ENCODE measurements around the gene ETV3L. TPM values are rescaled to one million over a fixed set of nuclear protein-coding genes. Genes with fewer than 3 reads are reported as not detected.

The ETV3L gene
- total RNA-seq, 1 experiment from 2014 or later, result 0.13 TPM

DNA sequence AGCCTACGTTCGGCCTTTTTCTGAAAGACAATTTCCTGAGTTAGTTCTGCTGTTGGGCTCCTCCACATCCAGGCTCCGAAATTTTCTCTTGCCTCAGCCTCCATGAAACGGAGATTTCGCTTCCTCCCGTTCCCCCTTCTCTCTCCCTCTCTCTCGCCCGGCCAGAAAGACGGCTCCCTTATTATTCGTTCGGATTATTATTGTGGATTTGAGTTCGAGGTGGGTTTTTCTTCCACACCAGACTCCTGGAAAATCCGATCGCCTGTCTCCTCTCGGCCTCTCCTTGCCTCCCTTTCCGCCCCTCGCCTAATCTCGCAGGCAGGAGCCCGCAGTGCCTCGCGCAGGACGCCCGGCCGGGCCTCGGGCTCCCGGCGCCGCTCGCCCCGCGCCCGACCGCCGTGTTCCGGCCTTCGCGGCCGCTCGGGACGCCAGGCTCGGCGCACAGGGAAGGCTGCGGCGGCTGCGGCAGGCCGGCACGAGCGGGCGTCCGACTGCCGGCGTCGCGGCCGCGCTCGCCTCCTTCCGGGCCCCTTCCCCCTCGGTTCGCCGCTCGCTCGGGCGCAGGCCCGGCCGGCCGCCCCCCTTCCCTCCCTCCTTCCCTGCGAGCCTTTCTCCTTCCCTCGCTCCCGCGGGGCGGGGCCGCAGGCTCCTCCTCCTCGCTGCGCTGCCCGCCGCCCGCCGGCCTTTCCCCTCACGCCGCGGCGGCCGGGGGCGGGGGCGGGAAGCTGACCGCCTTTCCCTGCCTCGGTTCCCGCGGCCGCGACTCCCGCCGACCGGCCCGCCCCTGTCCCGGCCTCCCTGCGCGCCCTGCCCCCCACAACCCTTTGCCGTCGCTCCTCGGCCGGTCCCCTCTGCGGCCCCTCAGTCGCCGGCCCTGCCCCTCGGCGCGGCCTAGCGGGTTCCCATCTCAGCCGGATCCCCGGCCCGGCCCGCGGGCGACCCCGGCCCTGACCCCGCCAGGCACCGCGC is 54.1 kb downstream of the ETV3L start, which contains the start of gene ARHGEF11 (continued):
- TF ChIP-seq, protein P1, sequence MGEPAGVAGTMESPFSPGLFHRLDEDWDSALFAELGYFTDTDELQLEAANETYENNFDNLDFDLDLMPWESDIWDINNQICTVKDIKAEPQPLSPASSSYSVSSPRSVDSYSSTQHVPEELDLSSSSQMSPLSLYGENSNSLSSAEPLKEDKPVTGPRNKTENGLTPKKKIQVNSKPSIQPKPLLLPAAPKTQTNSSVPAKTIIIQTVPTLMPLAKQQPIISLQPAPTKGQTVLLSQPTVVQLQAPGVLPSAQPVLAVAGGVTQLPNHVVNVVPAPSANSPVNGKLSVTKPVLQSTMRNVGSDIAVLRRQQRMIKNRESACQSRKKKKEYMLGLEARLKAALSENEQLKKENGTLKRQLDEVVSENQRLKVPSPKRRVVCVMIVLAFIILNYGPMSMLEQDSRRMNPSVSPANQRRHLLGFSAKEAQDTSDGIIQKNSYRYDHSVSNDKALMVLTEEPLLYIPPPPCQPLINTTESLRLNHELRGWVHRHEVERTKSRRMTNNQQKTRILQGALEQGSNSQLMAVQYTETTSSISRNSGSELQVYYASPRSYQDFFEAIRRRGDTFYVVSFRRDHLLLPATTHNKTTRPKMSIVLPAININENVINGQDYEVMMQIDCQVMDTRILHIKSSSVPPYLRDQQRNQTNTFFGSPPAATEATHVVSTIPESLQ (CRISPR knock-in tag; IDR thresholded peaks at IDR 0.05), result no peak
- TF ChIP-seq TEAD4 (CRISPR knock-in tag; IDR thresholded peaks at IDR 0.05) (no peak), ETV6 (CRISPR knock-in tag; IDR thresholded peaks at IDR 0.05) (no peak), JUN (CRISPR knock-in tag; IDR thresholded peaks at IDR 0.05) (peak; percentile 21; the same call in 1 of the 2 replicates), FOXK1 (CRISPR knock-in tag; IDR thresholded peaks at IDR 0.05) (peak; percentile 41), MYBL2 (CRISPR knock-in tag; IDR thresholded peaks at IDR 0.05) (no peak), TCF7 (CRISPR knock-in tag; IDR thresholded peaks at IDR 0.05; ENCODE audit: low read depth) (no peak), ELF4 (CRISPR knock-in tag; IDR thresholded peaks at IDR 0.05; ENCODE audit: low read depth) (no peak), SOX15 (CRISPR knock-in tag; IDR thresholded peaks at IDR 0.05) (no peak), IRF2 (CRISPR knock-in tag; IDR thresholded peaks at IDR 0.05; ENCODE audit: borderline replicate concordance, low read depth) (no peak), FOXJ3 (CRISPR knock-in tag; IDR thresholded peaks at IDR 0.05; ENCODE audit: borderline replicate concordance) (no peak), ZNF396 (CRISPR knock-in tag; IDR thresholded peaks at IDR 0.05; ENCODE audit: borderline replicate concordance) (no peak), ZNF263 (CRISPR knock-in tag; IDR thresholded peaks at IDR 0.05; ENCODE audit: low read depth) (no peak), ZNF671 (CRISPR knock-in tag; IDR thresholded peaks at IDR 0.05) (no peak), ZNF423 (CRISPR knock-in tag; IDR thresholded peaks at IDR 0.05) (no peak), JAZF1 (CRISPR knock-in tag; IDR thresholded peaks at IDR 0.05) (no peak), FOXP1 (CRISPR knock-in tag; IDR thresholded peaks at IDR 0.05; ENCODE audit: borderline replicate concordance) (peak; percentile 63; the same call in 1 of the 2 replicates), KAT7 (CRISPR knock-in tag; IDR thresholded peaks at IDR 0.05; ENCODE audit: borderline replicate concordance) (no peak), MXD4 (CRISPR knock-in tag; IDR thresholded peaks at IDR 0.05; ENCODE audit: borderline replicate concordance) (no peak)
- TF ChIP-seq, protein P2, sequence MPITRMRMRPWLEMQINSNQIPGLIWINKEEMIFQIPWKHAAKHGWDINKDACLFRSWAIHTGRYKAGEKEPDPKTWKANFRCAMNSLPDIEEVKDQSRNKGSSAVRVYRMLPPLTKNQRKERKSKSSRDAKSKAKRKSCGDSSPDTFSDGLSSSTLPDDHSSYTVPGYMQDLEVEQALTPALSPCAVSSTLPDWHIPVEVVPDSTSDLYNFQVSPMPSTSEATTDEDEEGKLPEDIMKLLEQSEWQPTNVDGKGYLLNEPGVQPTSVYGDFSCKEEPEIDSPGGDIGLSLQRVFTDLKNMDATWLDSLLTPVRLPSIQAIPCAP (CRISPR knock-in tag; IDR thresholded peaks at IDR 0.05), result no peak
- TF ChIP-seq, protein P3, sequence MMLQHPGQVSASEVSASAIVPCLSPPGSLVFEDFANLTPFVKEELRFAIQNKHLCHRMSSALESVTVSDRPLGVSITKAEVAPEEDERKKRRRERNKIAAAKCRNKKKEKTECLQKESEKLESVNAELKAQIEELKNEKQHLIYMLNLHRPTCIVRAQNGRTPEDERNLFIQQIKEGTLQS (CRISPR knock-in tag; conservative IDR thresholded peaks at IDR 0.05), result no peak
- TF ChIP-seq, protein P4, sequence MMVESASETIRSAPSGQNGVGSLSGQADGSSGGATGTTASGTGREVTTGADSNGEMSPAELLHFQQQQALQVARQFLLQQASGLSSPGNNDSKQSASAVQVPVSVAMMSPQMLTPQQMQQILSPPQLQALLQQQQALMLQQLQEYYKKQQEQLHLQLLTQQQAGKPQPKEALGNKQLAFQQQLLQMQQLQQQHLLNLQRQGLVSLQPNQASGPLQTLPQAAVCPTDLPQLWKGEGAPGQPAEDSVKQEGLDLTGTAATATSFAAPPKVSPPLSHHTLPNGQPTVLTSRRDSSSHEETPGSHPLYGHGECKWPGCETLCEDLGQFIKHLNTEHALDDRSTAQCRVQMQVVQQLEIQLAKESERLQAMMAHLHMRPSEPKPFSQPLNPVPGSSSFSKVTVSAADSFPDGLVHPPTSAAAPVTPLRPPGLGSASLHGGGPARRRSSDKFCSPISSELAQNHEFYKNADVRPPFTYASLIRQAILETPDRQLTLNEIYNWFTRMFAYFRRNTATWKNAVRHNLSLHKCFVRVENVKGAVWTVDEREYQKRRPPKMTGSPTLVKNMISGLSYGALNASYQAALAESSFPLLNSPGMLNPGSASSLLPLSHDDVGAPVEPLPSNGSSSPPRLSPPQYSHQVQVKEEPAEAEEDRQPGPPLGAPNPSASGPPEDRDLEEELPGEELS (CRISPR knock-in tag; IDR thresholded peaks at IDR 0.05), result no peak; the same call in 1 of the 2 replicates
- TF ChIP-seq, protein P5, sequence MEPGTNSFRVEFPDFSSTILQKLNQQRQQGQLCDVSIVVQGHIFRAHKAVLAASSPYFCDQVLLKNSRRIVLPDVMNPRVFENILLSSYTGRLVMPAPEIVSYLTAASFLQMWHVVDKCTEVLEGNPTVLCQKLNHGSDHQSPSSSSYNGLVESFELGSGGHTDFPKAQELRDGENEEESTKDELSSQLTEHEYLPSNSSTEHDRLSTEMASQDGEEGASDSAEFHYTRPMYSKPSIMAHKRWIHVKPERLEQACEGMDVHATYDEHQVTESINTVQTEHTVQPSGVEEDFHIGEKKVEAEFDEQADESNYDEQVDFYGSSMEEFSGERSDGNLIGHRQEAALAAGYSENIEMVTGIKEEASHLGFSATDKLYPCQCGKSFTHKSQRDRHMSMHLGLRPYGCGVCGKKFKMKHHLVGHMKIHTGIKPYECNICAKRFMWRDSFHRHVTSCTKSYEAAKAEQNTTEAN (CRISPR knock-in tag; IDR thresholded peaks at IDR 0.05), result no peak
- TF ChIP-seq, protein P6, sequence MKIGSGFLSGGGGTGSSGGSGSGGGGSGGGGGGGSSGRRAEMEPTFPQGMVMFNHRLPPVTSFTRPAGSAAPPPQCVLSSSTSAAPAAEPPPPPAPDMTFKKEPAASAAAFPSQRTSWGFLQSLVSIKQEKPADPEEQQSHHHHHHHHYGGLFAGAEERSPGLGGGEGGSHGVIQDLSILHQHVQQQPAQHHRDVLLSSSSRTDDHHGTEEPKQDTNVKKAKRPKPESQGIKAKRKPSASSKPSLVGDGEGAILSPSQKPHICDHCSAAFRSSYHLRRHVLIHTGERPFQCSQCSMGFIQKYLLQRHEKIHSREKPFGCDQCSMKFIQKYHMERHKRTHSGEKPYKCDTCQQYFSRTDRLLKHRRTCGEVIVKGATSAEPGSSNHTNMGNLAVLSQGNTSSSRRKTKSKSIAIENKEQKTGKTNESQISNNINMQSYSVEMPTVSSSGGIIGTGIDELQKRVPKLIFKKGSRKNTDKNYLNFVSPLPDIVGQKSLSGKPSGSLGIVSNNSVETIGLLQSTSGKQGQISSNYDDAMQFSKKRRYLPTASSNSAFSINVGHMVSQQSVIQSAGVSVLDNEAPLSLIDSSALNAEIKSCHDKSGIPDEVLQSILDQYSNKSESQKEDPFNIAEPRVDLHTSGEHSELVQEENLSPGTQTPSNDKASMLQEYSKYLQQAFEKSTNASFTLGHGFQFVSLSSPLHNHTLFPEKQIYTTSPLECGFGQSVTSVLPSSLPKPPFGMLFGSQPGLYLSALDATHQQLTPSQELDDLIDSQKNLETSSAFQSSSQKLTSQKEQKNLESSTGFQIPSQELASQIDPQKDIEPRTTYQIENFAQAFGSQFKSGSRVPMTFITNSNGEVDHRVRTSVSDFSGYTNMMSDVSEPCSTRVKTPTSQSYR (CRISPR knock-in tag; IDR thresholded peaks at IDR 0.05), result no peak
- TF ChIP-seq, protein P7, sequence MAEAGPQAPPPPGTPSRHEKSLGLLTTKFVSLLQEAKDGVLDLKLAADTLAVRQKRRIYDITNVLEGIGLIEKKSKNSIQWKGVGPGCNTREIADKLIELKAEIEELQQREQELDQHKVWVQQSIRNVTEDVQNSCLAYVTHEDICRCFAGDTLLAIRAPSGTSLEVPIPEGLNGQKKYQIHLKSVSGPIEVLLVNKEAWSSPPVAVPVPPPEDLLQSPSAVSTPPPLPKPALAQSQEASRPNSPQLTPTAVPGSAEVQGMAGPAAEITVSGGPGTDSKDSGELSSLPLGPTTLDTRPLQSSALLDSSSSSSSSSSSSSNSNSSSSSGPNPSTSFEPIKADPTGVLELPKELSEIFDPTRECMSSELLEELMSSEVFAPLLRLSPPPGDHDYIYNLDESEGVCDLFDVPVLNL (CRISPR knock-in tag; IDR thresholded peaks at IDR 0.05; ENCODE audit: borderline replicate concordance, low read depth), result peak; percentile 64; the same call in 1 of the 2 replicates
- TF ChIP-seq, protein P8, sequence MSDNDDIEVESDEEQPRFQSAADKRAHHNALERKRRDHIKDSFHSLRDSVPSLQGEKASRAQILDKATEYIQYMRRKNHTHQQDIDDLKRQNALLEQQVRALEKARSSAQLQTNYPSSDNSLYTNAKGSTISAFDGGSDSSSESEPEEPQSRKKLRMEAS (CRISPR knock-in tag; IDR thresholded peaks at IDR 0.05), result no peak
- TF ChIP-seq, protein P9, sequence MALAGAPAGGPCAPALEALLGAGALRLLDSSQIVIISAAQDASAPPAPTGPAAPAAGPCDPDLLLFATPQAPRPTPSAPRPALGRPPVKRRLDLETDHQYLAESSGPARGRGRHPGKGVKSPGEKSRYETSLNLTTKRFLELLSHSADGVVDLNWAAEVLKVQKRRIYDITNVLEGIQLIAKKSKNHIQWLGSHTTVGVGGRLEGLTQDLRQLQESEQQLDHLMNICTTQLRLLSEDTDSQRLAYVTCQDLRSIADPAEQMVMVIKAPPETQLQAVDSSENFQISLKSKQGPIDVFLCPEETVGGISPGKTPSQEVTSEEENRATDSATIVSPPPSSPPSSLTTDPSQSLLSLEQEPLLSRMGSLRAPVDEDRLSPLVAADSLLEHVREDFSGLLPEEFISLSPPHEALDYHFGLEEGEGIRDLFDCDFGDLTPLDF (CRISPR knock-in tag; IDR thresholded peaks at IDR 0.05), result no peak
